ENCODE data around the gene SPECC1. TPM values are rescaled to one million over a fixed set of nuclear protein-coding genes. Genes with fewer than 3 reads are reported as not detected.
"Not testable (repeated sequence)": the region's sequence is repeated elsewhere in the genome, so short reads cannot be mapped to it uniquely, and the experiment has no call there.

Gene SPECC1
- total RNA-seq, 1 experiment from 2014 or later: 19.0 TPM

DNA sequence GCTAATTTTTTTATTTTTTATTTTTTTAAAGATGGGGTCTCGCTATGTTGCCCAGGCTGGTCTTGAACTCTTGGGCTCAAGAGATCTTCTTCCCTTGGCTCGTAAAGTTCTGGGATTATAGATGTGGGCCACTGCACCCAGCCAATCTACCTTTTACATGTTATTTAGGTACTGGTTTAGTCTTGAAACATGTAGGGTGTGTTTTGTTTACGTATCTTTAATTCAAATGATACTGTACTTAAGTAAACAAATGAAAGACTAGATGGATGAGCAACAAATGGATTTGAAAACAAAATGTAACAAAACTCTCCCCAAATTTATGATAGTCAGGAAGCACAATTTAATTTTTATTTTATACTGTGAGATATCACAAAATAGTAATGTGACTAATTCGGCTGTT, 250.5 kb downstream of the SPECC1 start:
- no peak for DNase-seq (ENCODE audit: extremely low read depth, low read depth)

DNA sequence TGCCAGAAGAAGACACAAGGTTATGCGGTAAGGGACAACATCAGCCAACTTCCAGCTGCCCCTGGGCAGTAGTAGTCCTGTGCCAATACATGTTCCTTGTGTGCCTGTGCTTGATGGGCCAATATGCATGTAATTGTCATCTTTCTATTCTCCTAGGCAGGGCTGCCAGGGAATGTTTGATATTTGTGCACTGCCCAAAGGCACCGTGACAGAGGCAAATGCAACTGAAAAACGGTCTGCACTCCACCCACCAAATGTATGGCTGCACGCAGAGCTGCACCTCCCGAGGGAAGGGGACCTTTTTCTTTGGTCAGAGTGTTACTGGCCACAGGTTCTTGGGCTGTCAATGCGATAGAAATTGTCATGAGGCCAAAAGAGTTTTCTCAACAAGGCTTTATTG, 251.1 kb downstream of the SPECC1 start:
- DNase-seq (ENCODE audit: extremely low read depth, low read depth): no peak

DNA sequence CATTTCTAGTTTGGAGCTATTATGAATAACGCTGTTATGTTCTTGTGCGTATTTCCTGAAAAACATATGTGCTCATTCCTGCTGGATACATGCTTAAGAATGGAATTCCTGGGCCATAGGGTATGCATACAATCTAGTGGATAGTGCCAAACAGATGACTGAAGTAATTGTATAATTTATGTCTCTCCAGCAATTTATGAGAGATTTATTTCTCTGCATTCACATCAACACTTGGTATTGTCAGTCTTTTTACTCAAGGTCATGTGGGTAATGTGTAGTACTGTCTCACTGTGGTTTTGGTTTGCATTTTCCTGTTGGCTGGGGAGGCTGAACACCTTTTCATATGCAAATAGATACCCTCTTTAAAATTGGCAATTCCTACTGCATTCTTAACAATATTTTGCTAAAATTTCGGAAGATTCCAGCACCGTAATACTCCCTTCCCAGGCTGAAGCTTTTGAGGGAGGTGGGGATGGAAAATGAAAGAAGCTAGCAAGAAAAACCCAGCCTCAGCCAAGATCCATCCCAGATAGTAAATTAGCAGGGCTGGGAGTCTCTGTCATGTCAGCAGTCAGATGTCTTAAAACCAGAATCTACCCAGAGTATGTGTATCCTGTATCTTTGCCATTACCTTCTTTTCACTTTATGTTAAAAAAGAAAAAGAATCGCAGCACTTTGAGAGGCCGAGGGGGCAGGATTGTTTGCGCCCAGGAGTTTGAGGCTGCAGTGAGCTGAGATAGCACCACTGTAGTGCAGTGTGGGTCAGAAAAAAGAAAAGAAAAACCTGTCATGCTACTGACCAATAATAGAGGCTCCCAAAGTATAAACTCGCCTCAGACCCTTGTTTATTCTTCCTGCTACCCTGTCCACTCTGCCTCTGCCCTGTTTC, 253.3 kb downstream of the SPECC1 start:
- no peak for DNase-seq (ENCODE audit: extremely low read depth, low read depth)

GRCh38 chr17:20263115-20263433, 253.9 kb downstream of the SPECC1 start:
- not testable (repeated sequence) for DNase-seq (ENCODE audit: extremely low read depth, low read depth)

DNA sequence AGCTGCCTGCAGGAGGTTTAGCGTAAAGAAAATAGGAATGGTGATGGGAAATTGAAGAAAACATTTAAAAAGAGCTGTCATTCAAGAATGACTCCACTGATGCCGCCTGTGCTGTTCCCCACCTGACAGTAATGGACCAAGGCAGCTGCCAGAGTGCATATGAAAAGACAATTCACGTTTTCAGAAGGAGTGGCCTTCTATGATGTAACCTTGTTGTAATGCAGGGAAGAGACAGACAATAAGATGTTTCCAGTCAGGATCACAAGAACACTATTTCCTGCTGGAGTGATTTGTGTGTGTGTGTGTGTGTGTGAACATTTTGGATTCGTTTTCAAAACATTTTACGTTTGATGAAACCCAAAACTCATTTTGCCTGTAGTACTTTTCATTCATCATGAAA, 254.4 kb downstream of the SPECC1 start:
- DNase-seq (ENCODE audit: extremely low read depth, low read depth): peak; percentile 75

DNA sequence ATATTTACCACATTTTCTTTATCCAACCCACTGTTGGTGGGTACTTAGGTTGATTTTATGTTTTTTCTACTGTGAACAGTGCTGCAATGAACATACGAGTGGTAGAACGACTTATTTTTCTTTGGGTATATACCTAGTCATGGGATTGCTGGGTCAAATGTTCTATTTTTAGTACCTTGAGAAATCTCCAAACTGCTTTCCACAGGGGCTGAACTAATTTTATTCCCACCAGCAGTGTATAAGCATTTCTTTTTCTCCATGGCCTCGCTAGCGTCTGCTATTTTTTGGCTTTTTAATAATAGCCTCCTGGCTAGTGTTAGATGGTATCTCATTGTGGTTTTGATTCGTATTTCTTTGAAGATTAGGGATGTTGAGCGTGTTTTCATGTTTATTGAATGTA, 255.8 kb downstream of the SPECC1 start:
- DNase-seq (ENCODE audit: extremely low read depth, low read depth): no peak

- DNase-seq (ENCODE audit: extremely low read depth, low read depth): no peak
Measured at GRCh38 chr17:20266806-20267458, 257.8 kb downstream of the SPECC1 start.

- no peak for DNase-seq (ENCODE audit: extremely low read depth, low read depth)
Measured at GRCh38 chr17:20267459-20267842, 258.3 kb downstream of the SPECC1 start.

DNA sequence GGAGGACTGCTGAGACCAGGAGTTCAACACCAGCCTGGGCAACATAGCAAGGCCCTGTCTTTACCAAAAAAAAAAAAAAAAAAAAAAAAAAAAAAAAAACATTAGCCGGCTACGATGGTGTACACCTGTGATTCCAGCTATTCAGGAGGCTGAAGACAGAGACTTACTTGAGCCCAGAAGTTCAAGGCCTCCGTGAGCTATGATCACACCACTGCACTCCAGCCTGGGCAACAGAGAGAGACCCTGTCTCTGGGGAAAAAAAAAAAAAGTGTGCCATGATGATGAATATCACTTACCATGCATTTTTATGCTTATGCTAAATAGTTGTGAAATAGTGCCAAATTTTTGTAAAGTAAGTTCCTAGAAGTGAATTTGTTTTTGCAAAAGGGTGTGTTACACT, 261.2 kb downstream of the SPECC1 start:
- DNase-seq (ENCODE audit: extremely low read depth, low read depth): no peak

GRCh38 chr17:20271011-20271610, 262.0 kb downstream of the SPECC1 start:
- DNase-seq (ENCODE audit: extremely low read depth, low read depth): no peak

GRCh38 chr17:20273741-20274500, 264.8 kb downstream of the SPECC1 start:
- no peak for DNase-seq (ENCODE audit: extremely low read depth, low read depth)

- DNase-seq (ENCODE audit: extremely low read depth, low read depth): no peak
Measured at GRCh38 chr17:20275653-20276052, 266.5 kb downstream of the SPECC1 start.

- DNase-seq (ENCODE audit: extremely low read depth, low read depth): no peak
Measured at GRCh38 chr17:20276421-20276820, 267.3 kb downstream of the SPECC1 start.

GRCh38 chr17:20278805-20279204, 269.6 kb downstream of the SPECC1 start:
- DNase-seq (ENCODE audit: extremely low read depth, low read depth): no peak

- no peak for DNase-seq (ENCODE audit: extremely low read depth, low read depth)
Measured at GRCh38 chr17:20279631-20280030, 270.5 kb downstream of the SPECC1 start.

DNA sequence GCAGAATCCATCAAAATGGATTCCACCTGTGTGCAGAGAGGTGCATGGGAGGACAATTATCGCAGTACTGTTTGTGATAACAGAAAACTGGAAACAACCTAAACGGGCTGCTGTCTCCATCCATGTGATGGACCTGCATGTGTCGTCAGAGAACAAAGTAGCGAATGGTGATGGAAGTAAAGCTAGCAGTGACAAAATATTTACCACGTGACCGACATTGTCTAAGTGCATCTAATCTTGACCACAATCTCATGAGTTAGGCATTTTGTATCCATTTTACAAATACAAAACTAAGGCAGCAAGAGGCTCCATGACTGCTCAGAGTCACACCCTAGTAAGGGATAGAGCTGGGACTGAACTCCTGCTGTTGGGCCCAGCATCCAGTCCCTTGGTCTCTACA, 270.9 kb downstream of the SPECC1 start:
- no peak for DNase-seq (ENCODE audit: extremely low read depth, low read depth)

DNA sequence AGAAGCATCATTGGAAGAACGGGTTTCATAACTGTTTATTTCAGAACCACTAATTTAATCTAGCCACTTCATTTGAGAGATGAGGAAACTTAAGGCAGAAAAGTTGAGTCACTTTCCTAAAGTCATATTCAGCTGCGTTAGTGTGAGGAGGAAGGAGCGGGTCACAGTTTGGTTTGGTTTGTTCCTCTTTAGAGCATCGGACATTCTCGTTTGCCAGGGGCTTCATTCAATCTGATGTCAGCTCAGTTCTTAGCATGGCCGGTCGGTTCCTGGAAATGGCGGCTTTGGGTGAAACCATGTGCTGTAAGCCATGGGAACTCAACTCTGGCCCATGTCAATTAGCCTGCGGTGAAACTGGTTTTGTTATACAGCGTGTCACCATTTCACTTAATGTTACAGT, 271.7 kb downstream of the SPECC1 start:
- DNase-seq (ENCODE audit: extremely low read depth, low read depth): no peak

- DNase-seq (ENCODE audit: extremely low read depth, low read depth): no peak
Measured at GRCh38 chr17:20281860-20282259, 272.7 kb downstream of the SPECC1 start.

DNA sequence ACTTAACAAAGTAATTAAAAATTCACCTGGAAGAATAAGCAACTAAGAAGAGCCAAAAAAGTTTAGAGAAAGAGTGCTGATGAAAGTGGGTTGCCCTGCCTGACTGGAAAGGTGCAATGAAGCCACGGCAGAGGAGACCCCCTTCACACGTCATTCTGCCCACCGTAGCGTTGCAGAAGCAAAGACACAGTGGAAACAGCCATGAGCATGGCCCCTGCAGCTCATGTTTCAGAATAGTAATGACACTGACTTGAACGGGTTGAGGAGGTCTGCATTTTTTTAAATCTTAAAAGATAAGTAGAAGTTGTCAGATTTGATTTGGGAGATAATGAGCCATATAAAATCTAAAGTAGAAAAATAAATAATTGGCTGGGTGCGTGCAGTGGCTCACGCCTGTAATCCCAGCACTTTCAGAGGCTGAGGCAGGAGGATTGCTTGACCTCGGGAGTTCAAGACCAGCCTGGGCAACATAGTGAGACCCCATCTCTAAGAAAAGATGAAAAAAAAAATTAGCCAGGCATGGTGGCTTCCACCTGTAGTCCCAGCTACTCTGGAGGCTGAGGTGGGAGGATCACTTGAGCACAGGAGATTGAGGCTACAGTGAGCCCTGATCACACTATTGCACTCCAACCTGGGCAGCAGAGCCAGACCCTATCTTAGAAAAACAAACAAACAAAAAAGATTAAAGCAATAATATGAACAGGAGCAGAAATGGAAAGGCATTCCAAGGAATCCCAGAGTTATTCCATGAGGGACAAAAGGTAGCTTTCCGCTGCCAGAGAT, 273.6 kb downstream of the SPECC1 start:
- no peak for DNase-seq (ENCODE audit: extremely low read depth, low read depth)

DNA sequence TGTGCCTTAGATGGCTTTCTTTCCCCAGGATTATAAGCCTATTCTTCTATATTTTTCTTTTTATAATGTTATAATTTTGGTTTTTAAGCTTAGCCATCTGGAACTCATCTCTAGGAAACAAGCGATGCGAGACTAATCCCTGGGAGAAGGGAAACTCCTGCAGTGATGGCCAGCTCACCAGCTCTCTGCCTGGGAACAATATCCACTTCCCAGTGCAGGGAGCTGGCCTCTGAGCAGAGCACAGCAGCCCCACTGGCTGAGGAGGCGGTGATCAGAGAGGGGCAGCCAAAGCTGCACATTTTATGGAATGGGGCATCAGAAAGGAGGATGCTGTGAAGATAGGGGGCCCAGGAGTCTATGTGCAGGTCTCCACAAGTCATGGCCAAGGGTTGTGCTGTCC, 274.9 kb downstream of the SPECC1 start:
- no peak for DNase-seq (ENCODE audit: extremely low read depth, low read depth)

Measured in NCI-H460 (cell line).